ENCODE data around the gene OPN3. TPM values are rescaled to one million over a fixed set of nuclear protein-coding genes. Genes with fewer than 3 reads are reported as not detected.

Gene OPN3
- total and polyA plus RNA-seq, 4 donors = 11.3 to 19.1 (median 15.5) TPM

GRCh38 chr1:241592273-241592958 is 47.8 kb downstream of the OPN3 start:
- 93% methylated on average over 3 of the region's 3 CpGs for WGBS
- Histone ChIP-seq H3K9me3 (ENCODE audit: control insufficient read depth in 4 of 4, low read length in 3 of 4) (no peaks in the 10 kb centered on the region), H3K4me1 (ENCODE audit: control insufficient read depth in 4 of 4, insufficient read depth in 4 of 4, low read length in 3 of 4) (no peaks in the 10 kb centered on the region), H3K4me3 (ENCODE audit: low read depth in 1 of 3, low read length in 3 of 3) (no peak overlapping the region), H3K27ac (ENCODE audit: low read depth in 1 of 2, low read length in 2 of 2) (no peak overlapping the region), H3K9ac (ENCODE audit: low read depth in 1 of 2, low read length in 2 of 2) (no peak overlapping the region), H3K36me3 (ENCODE audit: control insufficient read depth in 4 of 4, insufficient read depth in 3 of 4, low read depth in 1 of 4, low read length in 3 of 4) (peaks cover 1 to 37% (median 34%) of the 10 kb centered on the region in 4 donors), H3K27me3 (ENCODE audit: control insufficient read depth in 4 of 4, insufficient read depth in 4 of 4, low read length in 3 of 4) (no peaks in the 10 kb centered on the region)
- TF ChIP-seq SP1 (IDR thresholded peaks at IDR 0.05) (no peak), CTCF (IDR thresholded peaks at IDR 0.05; ENCODE audit: low read depth, low read length, missing input control) (no peak), NR2F2 (IDR thresholded peaks at IDR 0.05) (no peak), TAF1 (conservative IDR thresholded peaks at IDR 0.05) (no peak), JUND (IDR thresholded peaks at IDR 0.05) (no peak), EGR1 (IDR thresholded peaks at IDR 0.05; ENCODE audit: low read depth in 2 of 2) (no peak), ATF3 (IDR thresholded peaks at IDR 0.05) (no peak), REST (IDR thresholded peaks at IDR 0.05) (no peak), GABPA (IDR thresholded peaks at IDR 0.05 in 1 of 2, conservative IDR thresholded peaks at IDR 0.05 in 1 of 2) (no peak), HNF4G (IDR thresholded peaks at IDR 0.05) (no peak), HNF4A (conservative IDR thresholded peaks at IDR 0.05) (no peak), RXRA (IDR thresholded peaks at IDR 0.05) (no peak), FOXA1 (IDR thresholded peaks at IDR 0.05) (no peak), YY1 (IDR thresholded peaks at IDR 0.05) (no peak), ZBTB33 (IDR thresholded peaks at IDR 0.05) (no peak), FOXA2 (IDR thresholded peaks at IDR 0.05) (no peak), RAD21 (IDR thresholded peaks at IDR 0.05) (no peak)
- TF ChIP-seq, protein P1, sequence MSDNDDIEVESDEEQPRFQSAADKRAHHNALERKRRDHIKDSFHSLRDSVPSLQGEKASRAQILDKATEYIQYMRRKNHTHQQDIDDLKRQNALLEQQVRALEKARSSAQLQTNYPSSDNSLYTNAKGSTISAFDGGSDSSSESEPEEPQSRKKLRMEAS (IDR thresholded peaks at IDR 0.05) = no peak
- DNase-seq (ENCODE audit: low spot score) = no peak
